ENCODE results near the gene VOPP1.
A peak's percentile ranks its signal among the peaks of the same experiment; 100 is the strongest.

Gene VOPP1

GRCh38 chr7:55507743-55508142, 64.6 kb downstream of the VOPP1 start:
- H3K27ac Mint-ChIP-seq, result peak overlapping the region; percentile 67
- H3K4me3 Mint-ChIP-seq, result no peak overlapping the region
- H3K36me3 Mint-ChIP-seq (ENCODE audit: low read depth), result peaks cover 16% of the 10 kb centered on the region
- H3K4me1 Mint-ChIP-seq, result peaks cover 66% of the 10 kb centered on the region
- no peaks in the 10 kb centered on the region for H3K27me3 Mint-ChIP-seq
- no peak for DNase-seq
- no peak for ATAC-seq
- H3K9me3 Mint-ChIP-seq, result no peaks in the 10 kb centered on the region

GRCh38 chr7:55504967-55505658, 67.2 kb downstream of the VOPP1 start:
- H3K36me3 Mint-ChIP-seq (ENCODE audit: low read depth), result peaks cover 16% of the 10 kb centered on the region
- ATAC-seq (no peak), DNase-seq (no peak)
- peak overlapping the region; percentile 22 for H3K27ac Mint-ChIP-seq
- no peaks in the 10 kb centered on the region for H3K27me3 Mint-ChIP-seq
- H3K4me1 Mint-ChIP-seq, result peaks cover 61% of the 10 kb centered on the region
- no peaks in the 10 kb centered on the region for H3K9me3 Mint-ChIP-seq
- H3K4me3 Mint-ChIP-seq, result no peak overlapping the region

- ATAC-seq (no peak), DNase-seq (no peak)
- H3K9me3 Mint-ChIP-seq, result no peaks in the 10 kb centered on the region
- peaks cover 16% of the 10 kb centered on the region for H3K36me3 Mint-ChIP-seq (ENCODE audit: low read depth)
- H3K4me1 Mint-ChIP-seq, result peaks cover 60% of the 10 kb centered on the region
- H3K27me3 Mint-ChIP-seq, result no peaks in the 10 kb centered on the region
- H3K4me3 Mint-ChIP-seq, result no peak overlapping the region
- H3K27ac Mint-ChIP-seq, result no peak overlapping the region
Observed at GRCh38 chr7:55504093-55504859, 68.0 kb downstream of the VOPP1 start.

GRCh38 chr7:55502858-55503440, 69.4 kb downstream of the VOPP1 start:
- no peak for ATAC-seq
- peak overlapping the region; percentile 10 for H3K27ac Mint-ChIP-seq
- H3K27me3 Mint-ChIP-seq, result no peaks in the 10 kb centered on the region
- H3K4me1 Mint-ChIP-seq, result peaks cover 56% of the 10 kb centered on the region
- no peaks in the 10 kb centered on the region for H3K9me3 Mint-ChIP-seq
- peaks cover 19% of the 10 kb centered on the region for H3K36me3 Mint-ChIP-seq (ENCODE audit: low read depth)
- H3K4me3 Mint-ChIP-seq, result no peak overlapping the region
- DNase-seq, result no peak

- Mint-ChIP-seq H3K36me3 (ENCODE audit: low read depth) (peaks cover 14% of the 10 kb centered on the region), H3K27ac (no peak overlapping the region), H3K27me3 (no peaks in the 10 kb centered on the region), H3K4me3 (no peak overlapping the region), H3K9me3 (no peaks in the 10 kb centered on the region), H3K4me1 (peaks cover 49% of the 10 kb centered on the region)
- no peak for ATAC-seq
- DNase-seq, result no peak
Observed at GRCh38 chr7:55502124-55502857, 70.0 kb downstream of the VOPP1 start.

GRCh38 chr7:55501611-55502010, 70.7 kb downstream of the VOPP1 start:
- H3K4me1 Mint-ChIP-seq, result peaks cover 42% of the 10 kb centered on the region

GRCh38 chr7:55500117-55500756, 72.1 kb downstream of the VOPP1 start:
- H3K27ac Mint-ChIP-seq, result no peak overlapping the region
- H3K4me1 Mint-ChIP-seq, result peaks cover 33% of the 10 kb centered on the region
- peaks cover 18% of the 10 kb centered on the region for H3K36me3 Mint-ChIP-seq (ENCODE audit: low read depth)
- H3K4me3 Mint-ChIP-seq, result no peak overlapping the region
- ATAC-seq, result no peak
- no peaks in the 10 kb centered on the region for H3K27me3 Mint-ChIP-seq
- DNase-seq, result no peak
- no peaks in the 10 kb centered on the region for H3K9me3 Mint-ChIP-seq

More at GRCh38 chr7:55501611-55502010, 70.7 kb downstream of the VOPP1 start:
- ATAC-seq (no peak), DNase-seq (no peak)
- no peaks in the 10 kb centered on the region for H3K27me3 Mint-ChIP-seq
- H3K9me3 Mint-ChIP-seq, result no peaks in the 10 kb centered on the region
- peaks cover 16% of the 10 kb centered on the region for H3K36me3 Mint-ChIP-seq (ENCODE audit: low read depth)
- no peak overlapping the region for H3K27ac Mint-ChIP-seq
- H3K4me3 Mint-ChIP-seq, result no peak overlapping the region

- Mint-ChIP-seq H3K36me3 (ENCODE audit: low read depth) (peaks cover 22% of the 10 kb centered on the region), H3K4me3 (no peak overlapping the region), H3K4me1 (peaks cover 27% of the 10 kb centered on the region), H3K27me3 (no peaks in the 10 kb centered on the region), H3K27ac (no peak overlapping the region), H3K9me3 (no peaks in the 10 kb centered on the region)
- no peak for ATAC-seq
- no peak for DNase-seq
Observed at GRCh38 chr7:55499591-55499990, 72.7 kb downstream of the VOPP1 start.

- H3K27me3 Mint-ChIP-seq, result no peaks in the 10 kb centered on the region
- peaks cover 22% of the 10 kb centered on the region for H3K4me1 Mint-ChIP-seq
- no peaks in the 10 kb centered on the region for H3K9me3 Mint-ChIP-seq
- DNase-seq (no peak), ATAC-seq (no peak)
- H3K36me3 Mint-ChIP-seq (ENCODE audit: low read depth), result peaks cover 22% of the 10 kb centered on the region
- no peak overlapping the region for H3K4me3 Mint-ChIP-seq
- H3K27ac Mint-ChIP-seq, result no peak overlapping the region
Observed at GRCh38 chr7:55498770-55499169, 73.5 kb downstream of the VOPP1 start.

GRCh38 chr7:55498142-55498541, 74.2 kb downstream of the VOPP1 start:
- Mint-ChIP-seq H3K9me3 (no peaks in the 10 kb centered on the region), H3K4me1 (peaks cover 21% of the 10 kb centered on the region), H3K27ac (peak overlapping the region; percentile 53), H3K27me3 (no peaks in the 10 kb centered on the region), H3K36me3 (ENCODE audit: low read depth) (peaks cover 20% of the 10 kb centered on the region), H3K4me3 (no peak overlapping the region)
- DNase-seq, result no peak
- ATAC-seq, result peak; percentile 69

GRCh38 chr7:55497521-55497920, 74.8 kb downstream of the VOPP1 start:
- peaks cover 24% of the 10 kb centered on the region for H3K36me3 Mint-ChIP-seq (ENCODE audit: low read depth)
- DNase-seq (no peak), ATAC-seq (no peak)
- peaks cover 20% of the 10 kb centered on the region for H3K4me1 Mint-ChIP-seq
- H3K27ac Mint-ChIP-seq, result peak overlapping the region; percentile 52
- no peaks in the 10 kb centered on the region for H3K9me3 Mint-ChIP-seq
- H3K27me3 Mint-ChIP-seq, result no peaks in the 10 kb centered on the region
- no peak overlapping the region for H3K4me3 Mint-ChIP-seq

- peaks cover 20% of the 10 kb centered on the region for H3K4me1 Mint-ChIP-seq
- no peaks in the 10 kb centered on the region for H3K9me3 Mint-ChIP-seq
- DNase-seq (no peak), ATAC-seq (no peak)
- no peak overlapping the region for H3K4me3 Mint-ChIP-seq
- H3K36me3 Mint-ChIP-seq (ENCODE audit: low read depth), result peaks cover 26% of the 10 kb centered on the region
- no peaks in the 10 kb centered on the region for H3K27me3 Mint-ChIP-seq
- no peak overlapping the region for H3K27ac Mint-ChIP-seq
Observed at GRCh38 chr7:55496906-55497305, 75.4 kb downstream of the VOPP1 start.

- Mint-ChIP-seq H3K27me3 (no peaks in the 10 kb centered on the region), H3K36me3 (ENCODE audit: low read depth) (peaks cover 29% of the 10 kb centered on the region), H3K27ac (no peak overlapping the region), H3K4me1 (peaks cover 21% of the 10 kb centered on the region), H3K9me3 (no peaks in the 10 kb centered on the region), H3K4me3 (no peak overlapping the region)
- no peak for DNase-seq
- no peak for ATAC-seq
Observed at GRCh38 chr7:55494951-55495350, 77.4 kb downstream of the VOPP1 start.

GRCh38 chr7:55493408-55493807, 78.9 kb downstream of the VOPP1 start:
- DNase-seq, result no peak

More at GRCh38 chr7:55493408-55493807, 78.9 kb downstream of the VOPP1 start:
- H3K4me1 Mint-ChIP-seq, result peaks cover 16% of the 10 kb centered on the region
- H3K27me3 Mint-ChIP-seq, result no peaks in the 10 kb centered on the region
- no peaks in the 10 kb centered on the region for H3K9me3 Mint-ChIP-seq
- no peak overlapping the region for H3K27ac Mint-ChIP-seq
- ATAC-seq, result no peak
- peaks cover 35% of the 10 kb centered on the region for H3K36me3 Mint-ChIP-seq (ENCODE audit: low read depth)
- no peak overlapping the region for H3K4me3 Mint-ChIP-seq
